Measurements from ENCODE around the gene FBXO22.

DNA sequence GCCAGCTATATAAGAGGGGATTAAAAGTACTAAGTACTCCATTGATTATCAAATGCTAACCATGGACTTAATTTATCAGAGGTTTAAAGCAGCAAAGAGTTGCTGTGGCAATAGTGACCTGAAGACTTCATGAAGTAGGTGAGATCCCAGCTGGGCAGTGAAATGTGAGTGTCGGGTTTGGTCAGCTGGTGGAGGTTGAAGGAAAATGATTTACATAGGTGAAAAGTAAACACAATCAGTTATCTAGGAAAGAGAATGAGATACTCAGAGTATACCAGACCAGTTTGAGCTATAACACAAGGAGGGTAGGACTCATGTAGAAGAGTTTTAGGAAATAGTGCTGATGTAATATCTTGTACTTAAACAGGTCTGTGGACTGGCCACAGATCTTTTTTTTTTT, 16.5 kb upstream of the FBXO22 start:
- TF ChIP-seq, protein P1, sequence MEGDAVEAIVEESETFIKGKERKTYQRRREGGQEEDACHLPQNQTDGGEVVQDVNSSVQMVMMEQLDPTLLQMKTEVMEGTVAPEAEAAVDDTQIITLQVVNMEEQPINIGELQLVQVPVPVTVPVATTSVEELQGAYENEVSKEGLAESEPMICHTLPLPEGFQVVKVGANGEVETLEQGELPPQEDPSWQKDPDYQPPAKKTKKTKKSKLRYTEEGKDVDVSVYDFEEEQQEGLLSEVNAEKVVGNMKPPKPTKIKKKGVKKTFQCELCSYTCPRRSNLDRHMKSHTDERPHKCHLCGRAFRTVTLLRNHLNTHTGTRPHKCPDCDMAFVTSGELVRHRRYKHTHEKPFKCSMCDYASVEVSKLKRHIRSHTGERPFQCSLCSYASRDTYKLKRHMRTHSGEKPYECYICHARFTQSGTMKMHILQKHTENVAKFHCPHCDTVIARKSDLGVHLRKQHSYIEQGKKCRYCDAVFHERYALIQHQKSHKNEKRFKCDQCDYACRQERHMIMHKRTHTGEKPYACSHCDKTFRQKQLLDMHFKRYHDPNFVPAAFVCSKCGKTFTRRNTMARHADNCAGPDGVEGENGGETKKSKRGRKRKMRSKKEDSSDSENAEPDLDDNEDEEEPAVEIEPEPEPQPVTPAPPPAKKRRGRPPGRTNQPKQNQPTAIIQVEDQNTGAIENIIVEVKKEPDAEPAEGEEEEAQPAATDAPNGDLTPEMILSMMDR (IDR thresholded peaks at IDR 0.05), result no peak
- no peak for TF ChIP-seq POLR2A (IDR thresholded peaks at IDR 0.05)

Data from ovary (tissue), 3 donors.